ENCODE measurements around the gene SLC39A11.

The SLC39A11 gene

DNA sequence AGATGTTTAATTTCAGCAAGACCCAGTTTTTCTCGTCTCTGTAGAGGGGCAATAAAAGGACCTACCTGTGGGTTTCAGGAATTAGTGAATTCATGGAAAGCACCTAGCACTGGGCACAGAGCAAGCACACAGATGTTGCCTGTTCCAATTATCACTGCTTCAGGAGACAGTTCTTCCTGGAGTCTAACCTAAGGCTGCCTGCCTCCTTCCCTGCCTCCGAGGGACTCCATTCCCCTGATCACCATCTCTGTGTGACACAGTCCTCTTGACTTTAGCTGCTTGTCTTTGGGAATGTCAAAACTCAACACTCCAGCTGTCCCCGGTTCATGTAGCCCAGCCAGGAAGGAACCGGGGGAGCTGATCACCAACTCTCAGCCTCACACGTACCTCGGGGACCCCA, 474.9 kb downstream of the SLC39A11 start:
- no peak for DNase-seq (ENCODE audit: low spot score)

- DNase-seq (ENCODE audit: low spot score), result no peak
These were observed 476.0 kb downstream of the SLC39A11 start for GRCh38 chr17:72616447-72616846.

GRCh38 chr17:72615627-72615991, 476.9 kb downstream of the SLC39A11 start:
- no peak for DNase-seq (ENCODE audit: low spot score)

- DNase-seq (ENCODE audit: low spot score), result no peak
These were observed 477.4 kb downstream of the SLC39A11 start for GRCh38 chr17:72614871-72615626.

DNA sequence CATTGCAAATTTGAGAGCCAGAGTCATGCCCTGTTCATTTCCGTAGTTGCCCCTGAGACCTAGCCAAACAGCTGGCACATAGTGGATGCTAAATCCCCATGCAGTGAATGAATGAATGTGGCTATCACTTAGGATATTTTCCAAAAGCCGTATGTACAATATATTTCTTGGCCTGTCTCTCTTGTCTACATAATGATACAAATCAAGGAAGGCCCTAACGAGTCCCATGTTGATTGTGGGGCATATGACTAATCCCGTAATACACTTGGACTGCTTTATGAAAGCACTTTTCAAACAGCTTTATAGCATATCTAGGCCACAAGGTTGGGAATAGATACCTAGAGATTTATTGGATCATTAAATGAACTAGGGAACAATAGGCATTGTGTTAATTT, 478.0 kb downstream of the SLC39A11 start:
- DNase-seq (ENCODE audit: low spot score), result no peak

GRCh38 chr17:72613806-72614292, 478.6 kb downstream of the SLC39A11 start:
- no peak for DNase-seq (ENCODE audit: low spot score)

DNA sequence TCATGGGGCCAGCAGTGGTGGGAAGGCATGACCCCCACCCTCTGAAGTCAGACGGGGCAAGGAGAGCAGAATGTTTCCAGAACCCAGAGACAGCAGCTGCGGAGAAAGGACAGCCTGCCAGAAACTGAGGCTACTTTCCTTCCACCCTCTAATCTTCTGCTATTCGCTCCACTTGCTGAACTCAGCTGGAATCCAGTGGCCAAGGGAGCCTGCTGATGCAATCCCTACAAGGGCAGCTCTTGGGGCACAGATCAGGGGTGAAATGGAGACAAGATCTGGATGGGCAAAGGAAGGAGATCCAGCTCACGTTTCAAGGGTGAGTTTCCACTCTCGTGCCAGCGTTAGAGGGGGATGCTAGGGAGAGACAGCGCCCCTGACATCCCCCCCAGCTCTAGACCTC, 479.1 kb downstream of the SLC39A11 start:
- no peak for DNase-seq (ENCODE audit: low spot score)

DNA sequence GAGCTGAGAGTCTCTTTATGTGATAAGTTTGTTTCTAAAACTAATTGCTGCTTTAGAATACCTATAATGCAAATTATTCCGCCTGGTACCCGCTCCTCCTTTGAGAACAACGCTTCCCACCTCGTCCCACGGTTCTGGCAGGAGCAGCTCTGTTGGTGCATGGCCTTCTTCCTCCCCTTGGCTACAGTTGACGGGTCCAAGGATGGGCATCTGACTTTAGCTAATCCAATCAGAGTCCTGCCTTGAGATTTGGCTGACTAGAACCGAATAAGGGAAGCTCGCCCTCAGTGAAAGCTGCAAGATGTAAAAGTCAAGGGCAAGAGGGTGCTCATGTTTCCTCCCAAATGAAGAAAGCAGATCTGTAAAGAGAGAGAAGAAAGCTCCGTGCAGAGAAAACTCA, 481.3 kb downstream of the SLC39A11 start:
- DNase-seq (ENCODE audit: low spot score), result no peak

- no peak for DNase-seq (ENCODE audit: low spot score)
These were observed 483.0 kb downstream of the SLC39A11 start for GRCh38 chr17:72609501-72609900.

DNA sequence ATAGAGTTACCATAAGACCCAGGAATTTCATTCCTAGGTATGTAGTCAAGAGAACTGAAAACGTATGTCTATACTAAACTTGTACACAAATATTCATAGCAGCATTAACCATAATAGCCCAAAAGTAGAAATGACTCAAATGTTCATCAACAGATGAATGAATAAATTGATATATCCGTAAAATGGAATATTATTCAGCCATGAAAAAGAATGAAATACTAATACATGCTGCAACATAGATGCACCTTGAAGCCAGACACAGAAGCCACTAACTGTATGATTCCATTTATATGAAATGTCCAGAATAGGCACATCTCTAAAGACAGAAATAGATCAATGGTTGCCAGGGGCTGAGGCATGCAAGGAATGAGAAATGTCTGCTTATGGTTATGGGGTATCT, 484.1 kb downstream of the SLC39A11 start:
- DNase-seq (ENCODE audit: low spot score), result no peak

GRCh38 chr17:72606656-72607055, 485.8 kb downstream of the SLC39A11 start:
- DNase-seq (ENCODE audit: low spot score), result no peak

- no peak for DNase-seq (ENCODE audit: low spot score)
These were observed 486.9 kb downstream of the SLC39A11 start for GRCh38 chr17:72605543-72605942.

DNA sequence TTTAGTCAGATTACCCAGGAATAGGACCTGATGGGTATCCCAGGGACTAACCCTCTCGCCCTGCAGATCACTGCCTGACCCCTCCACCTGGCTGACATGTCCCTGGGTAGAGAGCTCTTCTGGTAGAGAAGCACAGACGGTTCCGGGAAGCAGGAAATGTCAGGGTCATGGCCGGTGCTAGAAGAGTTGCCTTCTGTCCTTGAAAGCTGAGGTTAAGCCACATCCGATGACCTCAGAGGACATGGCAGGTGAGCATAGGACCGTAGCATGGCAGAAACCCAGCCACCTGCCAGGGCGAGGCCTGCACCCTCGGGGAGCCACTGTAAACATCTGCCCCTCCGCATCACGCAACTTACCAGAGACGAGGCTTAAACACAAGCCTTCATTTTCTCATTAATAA, 488.0 kb downstream of the SLC39A11 start:
- DNase-seq (ENCODE audit: low spot score), result no peak

- DNase-seq (ENCODE audit: low spot score), result no peak
These were observed 488.9 kb downstream of the SLC39A11 start for GRCh38 chr17:72603420-72604242.

GRCh38 chr17:72602517-72603419, 489.7 kb downstream of the SLC39A11 start:
- DNase-seq (ENCODE audit: low spot score), result no peak

DNA sequence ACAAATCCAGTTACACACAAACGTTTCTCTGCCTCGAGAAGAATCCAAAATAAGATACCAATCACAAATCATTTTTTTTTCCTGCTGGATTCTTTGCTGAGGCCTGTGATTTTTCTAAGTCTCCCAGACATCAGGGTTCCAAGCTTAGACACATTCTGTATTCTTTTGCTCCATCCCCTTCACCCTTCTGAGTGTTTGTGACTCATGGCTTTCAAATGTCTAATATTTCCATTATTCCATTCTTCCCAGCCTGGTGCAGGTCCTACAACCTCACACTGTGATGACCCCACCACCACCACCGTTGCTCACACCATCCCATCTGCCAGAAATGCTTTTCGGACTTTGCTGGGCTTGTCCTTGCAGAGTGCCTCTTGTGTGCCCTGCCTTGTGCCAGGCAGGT, 491.6 kb downstream of the SLC39A11 start:
- no peak for DNase-seq (ENCODE audit: low spot score)

DNA sequence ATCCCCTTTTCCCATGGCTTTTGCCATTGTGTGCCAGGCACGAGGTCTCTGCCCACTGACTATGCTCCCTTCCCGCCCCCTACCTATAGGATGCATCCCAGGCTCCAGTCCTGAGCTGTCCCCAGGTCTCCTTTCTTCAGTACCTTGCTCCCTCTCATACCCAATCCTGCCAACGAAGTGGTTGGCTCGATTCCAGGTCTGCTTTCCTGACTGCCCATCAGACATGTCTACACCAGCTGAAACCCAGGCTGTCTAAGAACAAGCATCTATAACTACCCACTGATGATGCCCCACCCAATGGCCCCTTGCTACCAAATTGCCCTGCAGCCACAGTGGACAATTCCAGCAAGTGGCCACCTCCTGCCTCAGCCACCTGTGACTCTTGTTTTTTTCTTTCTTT, 492.6 kb downstream of the SLC39A11 start:
- DNase-seq (ENCODE audit: low spot score), result no peak

GRCh38 chr17:72598695-72599094, 493.8 kb downstream of the SLC39A11 start:
- DNase-seq (ENCODE audit: low spot score), result no peak

DNA sequence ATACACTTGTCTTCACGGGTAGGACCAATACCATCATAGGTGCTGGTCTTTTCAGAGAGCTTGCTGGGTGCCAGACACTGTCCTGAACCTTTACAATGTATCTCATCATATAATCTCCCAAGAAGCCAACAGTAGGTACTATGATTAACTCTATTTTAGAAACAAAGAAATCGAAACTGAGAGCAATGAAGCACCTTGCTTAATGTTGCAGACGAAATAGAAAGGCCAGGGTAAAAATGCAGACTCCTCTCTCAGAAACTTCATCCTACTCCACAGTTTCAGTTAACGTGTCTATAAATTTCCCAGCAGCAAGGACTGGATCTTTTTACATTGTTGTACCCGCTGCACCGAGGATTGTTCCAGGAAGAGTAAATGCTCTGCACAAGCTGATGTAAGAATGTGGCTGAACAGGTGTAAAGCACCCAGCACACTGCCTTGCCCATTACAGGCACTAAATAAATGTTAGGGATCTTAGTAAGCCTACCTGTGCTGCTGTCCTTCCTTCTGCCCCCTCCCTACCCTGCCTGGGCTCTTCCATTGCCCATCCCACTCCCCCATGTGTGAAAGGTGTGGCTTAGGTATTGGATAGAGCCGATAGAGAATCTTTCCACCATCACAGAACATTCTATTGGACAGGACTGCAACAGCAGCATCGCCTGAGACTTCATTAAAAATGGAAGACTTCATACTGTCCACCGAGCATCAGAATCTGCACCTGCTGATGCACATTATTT, 495.0 kb downstream of the SLC39A11 start:
- no peak for DNase-seq (ENCODE audit: low spot score)
